SIG-M5 treated with dmso at 0.1 percent for 504 hours (cell line): ENCODE data around the gene AKR1C2.
"Not testable (repeated sequence)": the region's sequence is repeated elsewhere in the genome, so short reads cannot be mapped to it uniquely, and the experiment has no call there.

Experiments
- DNase-seq: peaks from one replicate; lab custom pipeline; 2025; ENCODE audit not compliant: unreplicated experiment; lab: John Stamatoyannopoulos, UW

The AKR1C2 gene

DNA sequence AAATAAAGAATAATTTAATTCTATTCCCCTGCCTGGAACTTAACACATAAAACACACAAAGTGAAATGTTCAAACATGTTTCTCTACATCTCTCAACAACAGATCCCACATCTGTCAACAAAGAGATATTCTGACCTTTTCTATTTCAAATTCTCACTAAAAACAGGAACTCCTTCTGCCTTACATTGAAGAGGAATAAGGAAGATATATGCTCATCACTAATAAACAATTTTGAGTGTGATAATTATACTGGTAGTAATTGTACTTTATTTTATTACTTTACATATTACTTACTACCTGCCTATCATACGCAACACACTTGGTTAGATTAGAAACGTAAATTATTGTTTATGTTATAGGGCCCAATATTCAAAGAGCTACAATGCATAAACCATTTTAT, 13.4 kb downstream of the AKR1C2 start:
- no peak for DNase-seq

DNA sequence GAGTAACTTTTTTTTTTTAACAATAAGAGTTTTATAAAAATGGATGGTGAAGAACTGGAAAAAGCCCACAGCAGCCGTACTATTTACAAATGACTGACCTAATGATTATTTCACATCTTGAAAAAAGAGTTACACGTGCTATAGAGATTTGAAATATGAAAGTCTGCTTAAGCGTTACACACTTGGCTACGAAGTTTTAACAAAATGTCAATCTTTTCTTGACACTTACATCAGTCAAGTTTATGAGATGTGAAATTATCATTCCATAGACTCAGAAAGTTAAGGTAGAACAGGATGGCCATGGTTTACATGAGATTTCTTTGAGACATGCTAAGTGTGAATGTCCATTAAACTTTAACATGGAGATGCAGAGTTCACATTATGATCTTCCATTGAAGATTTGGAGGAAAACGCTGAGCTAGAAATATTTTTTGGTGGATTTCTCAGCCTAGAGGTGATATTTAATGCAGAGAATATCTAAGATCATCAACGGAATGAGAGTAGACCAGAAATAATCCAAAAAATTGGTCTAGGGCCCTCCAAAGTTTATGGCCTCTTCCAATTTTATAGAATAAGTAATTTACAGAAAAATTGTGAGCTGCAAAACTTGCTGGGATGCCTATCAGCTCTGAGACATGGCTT, 15.5 kb downstream of the AKR1C2 start:
- DNase-seq = not testable (repeated sequence)

DNA sequence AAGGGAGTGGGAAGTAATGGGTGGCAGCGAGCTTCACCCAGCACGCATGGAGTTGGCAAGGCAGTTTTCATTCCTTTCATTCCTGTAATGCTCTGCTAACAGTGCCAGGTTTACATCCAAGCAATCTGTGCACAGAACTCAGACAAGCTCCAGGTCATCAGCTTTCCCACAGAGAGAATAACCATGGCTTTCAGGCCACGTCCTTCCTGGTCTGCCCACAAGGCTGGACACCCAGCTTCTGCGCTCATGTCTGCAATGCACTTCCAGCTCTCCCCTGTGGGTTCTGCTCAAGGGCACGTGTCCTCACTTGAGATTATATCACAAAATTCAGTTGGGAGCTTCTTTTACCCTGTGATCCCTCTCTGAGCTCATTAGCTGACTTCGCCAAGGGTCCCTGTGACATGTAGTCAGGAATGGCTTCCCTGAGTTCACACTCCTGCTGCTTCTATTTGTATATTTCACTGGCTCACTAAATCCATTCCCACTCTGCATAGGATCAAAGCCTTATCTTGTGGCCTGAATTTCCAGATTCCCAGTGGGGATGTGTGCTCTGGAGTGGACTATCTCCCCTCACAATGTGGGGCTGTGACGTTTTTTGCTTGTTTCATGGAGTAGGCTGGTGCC, 18.6 kb downstream of the AKR1C2 start:
- DNase-seq = no peak

DNA sequence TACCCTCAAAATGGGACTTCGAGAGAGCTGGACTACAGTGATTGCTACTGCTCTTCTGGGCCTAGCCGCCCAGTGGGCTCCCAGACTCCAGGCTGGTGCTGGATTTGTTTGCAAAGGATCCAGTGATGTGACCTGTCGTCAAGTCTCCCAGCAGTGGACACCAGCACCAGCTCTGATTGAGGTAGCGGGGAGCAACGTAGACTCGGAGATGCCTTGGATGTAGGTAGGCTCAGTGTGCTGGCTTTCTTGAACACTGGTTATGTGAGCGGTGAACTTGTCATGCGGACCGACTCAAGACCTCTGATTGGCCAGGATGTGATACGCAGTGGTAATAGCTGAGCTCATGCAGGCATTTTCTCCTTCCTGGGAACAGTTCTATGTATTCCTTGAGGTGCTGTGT, 19.4 kb downstream of the AKR1C2 start:
- DNase-seq = no peak

DNA sequence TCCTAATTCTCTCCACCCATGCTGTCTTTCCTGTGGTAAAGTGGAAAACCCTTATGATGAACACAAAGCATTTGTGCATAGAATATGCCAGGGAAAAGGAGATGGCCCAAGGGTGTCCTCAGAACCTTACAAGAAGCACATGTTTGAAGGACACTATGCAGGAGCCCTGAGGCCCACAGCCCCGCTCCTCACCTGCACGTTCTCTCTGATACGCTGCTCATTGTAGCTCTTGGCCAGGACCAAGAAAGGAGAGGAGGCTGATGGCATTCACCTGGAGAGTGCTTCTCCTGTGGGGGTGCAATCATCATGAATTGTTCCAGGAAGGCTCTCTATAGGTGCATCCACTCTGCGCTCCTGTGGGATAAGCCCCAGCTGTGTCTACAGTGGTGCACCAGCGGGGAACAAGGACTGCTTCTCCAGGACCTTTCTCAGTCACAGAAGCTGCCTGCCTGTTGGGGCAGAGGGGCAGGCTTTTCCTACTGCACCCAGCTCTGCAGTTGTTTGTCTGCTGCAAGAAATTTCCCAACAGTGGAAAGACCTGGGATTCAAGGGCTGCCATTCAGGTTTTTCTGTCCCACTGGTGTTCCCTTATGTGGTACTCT, 19.9 kb downstream of the AKR1C2 start:
- no peak for DNase-seq

DNA sequence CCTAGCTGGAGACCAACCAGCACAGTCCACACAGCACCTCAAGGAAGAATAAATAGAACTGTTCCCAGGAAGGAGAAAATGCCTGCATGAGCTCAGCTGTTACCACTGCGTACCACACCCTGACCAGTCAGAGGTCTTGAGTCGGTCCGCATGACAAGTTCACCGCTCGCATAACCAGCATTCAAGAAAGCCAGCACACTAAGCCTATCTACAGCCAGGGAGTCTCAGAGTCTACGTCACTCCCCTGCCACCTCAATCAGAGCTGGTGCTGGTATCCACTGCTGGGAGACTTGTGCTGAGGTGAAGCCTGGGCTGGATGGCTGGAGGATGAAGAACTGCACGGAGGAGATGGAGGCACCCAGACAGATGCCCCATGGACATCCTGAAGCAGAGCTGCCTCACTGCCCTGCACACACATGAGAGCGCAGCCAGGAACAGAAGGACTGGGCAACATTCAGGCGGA, 20.9 kb downstream of the AKR1C2 start:
- no peak for DNase-seq

DNA sequence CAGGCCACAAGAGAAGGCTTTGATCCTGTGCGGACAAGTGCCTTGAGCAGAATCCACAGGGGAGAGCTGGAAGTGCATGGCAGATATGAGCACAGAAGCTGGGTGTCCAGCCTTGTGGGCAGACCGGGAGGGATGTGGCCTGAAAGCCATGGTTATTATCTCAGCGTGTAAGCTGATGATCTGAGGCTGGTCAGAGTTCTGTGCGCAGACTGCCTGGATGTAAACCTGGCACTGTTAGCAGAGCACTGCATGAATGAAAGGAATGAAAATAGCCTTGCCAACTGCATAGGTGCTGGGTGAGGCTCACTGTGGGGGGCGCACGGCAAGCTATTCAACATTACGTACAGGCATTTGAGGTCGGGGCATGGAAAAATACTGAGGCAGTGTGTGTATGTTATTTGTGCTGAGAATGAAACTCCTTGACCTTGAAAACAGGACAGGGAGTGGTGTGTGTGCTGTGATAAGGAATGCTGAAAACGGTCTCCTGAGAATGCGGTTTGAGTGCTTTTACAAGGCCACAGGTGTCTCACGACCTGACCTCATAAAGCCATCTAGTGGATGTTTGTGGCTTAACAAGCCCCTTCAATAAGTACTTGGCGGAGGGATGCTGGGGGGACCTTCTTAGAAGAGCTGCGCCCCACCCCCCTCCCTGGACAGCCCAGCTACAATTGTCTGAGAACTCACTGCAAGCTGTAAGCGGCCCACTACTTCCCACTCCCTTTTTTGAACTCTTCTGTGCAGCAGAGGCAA, 21.8 kb downstream of the AKR1C2 start:
- no peak for DNase-seq

DNA sequence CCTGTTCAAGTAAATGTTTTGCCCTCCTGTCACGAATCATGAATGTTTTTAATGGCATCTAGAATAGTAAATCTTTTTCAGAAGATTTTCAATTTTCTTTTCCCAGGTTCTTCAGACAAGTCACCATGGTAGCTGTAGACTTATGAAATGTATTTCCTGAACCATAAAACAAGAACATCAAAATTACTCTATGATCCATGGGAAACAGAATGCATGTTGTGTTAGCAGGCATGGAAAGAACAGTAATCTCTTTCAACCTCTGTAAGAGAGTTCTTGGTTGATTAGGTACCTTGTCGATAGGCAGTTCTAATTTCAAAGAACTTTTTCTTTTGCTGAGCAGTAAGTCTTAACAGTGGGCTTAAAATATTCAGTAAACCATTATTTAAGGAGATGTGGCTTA, 22.9 kb downstream of the AKR1C2 start:
- DNase-seq = no peak

DNA sequence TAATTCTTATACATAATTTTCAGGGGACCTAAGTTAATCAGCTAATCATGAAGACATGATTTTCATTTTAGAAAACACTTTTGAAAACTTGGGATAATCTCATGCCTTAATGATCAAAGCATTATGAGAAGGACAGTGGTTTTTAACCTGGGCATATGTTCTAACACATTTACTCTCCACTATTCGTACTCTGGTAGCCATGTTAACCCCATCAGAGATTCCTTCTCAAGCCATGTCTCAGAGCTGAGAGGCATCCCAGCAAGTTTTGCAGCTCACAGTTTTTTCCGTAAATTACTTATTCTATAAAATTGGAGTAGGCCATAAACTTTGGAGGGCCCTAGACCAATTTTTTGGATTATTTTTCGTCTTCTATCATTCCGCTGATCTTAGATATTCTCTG, 24.8 kb downstream of the AKR1C2 start:
- DNase-seq = no peak

DNA sequence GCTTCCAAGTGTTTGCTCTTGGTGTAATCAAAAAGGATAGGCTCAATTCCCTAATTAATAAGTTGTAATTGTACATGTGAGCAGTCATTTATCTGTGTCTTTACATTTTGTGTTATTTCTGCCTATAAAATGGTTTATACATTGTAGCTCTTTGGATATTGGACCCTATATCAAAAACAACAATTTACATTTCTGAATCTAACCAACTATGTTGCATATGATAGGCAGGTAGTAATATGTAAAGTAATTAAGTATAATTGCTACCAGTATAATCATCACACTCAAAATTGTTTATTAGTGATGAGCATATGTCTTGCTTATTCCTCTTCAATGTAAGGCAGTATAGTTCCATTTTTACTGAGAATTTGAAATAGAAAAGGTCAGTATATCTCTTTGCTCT, 26.6 kb downstream of the AKR1C2 start:
- DNase-seq = no peak

DNA sequence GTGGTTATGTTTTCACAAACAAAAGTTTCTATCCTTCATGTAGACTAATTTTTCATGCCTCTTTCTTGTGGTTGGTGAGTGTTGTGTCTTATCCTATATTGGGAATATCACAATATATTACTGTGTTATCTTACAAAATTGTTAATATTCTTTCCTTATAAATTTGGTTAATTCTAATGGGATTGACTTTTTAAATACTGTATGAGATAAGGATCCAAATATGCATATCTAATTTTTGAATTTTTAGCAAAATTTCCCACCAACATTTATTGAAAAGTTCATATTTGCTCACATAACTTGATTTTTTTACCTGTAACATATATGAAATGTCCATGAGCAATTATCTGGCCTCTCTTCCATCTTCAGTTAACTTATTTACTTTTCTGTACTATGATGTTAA, 29.3 kb downstream of the AKR1C2 start:
- not testable (repeated sequence) for DNase-seq

DNA sequence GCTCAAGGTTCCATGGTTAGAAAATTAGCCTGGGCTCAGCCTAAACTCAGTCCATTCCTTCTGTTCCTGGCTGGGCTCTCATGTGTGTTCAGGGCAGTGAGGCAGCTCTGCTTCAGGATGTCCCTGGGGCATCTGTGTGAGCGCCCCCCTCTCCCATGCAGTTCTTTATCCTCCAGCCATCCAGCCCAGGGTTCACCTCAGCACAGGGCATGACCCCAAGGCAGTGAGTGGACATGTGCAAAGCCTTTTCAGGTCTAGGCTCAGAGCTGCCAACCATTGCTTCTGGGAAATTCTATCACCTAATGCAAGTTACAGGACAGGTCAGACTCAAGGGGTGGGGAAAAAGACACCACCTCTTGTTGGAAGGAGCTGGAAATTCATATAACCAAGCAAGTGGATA, 30.4 kb downstream of the AKR1C2 start:
- DNase-seq = not testable (repeated sequence)

DNA sequence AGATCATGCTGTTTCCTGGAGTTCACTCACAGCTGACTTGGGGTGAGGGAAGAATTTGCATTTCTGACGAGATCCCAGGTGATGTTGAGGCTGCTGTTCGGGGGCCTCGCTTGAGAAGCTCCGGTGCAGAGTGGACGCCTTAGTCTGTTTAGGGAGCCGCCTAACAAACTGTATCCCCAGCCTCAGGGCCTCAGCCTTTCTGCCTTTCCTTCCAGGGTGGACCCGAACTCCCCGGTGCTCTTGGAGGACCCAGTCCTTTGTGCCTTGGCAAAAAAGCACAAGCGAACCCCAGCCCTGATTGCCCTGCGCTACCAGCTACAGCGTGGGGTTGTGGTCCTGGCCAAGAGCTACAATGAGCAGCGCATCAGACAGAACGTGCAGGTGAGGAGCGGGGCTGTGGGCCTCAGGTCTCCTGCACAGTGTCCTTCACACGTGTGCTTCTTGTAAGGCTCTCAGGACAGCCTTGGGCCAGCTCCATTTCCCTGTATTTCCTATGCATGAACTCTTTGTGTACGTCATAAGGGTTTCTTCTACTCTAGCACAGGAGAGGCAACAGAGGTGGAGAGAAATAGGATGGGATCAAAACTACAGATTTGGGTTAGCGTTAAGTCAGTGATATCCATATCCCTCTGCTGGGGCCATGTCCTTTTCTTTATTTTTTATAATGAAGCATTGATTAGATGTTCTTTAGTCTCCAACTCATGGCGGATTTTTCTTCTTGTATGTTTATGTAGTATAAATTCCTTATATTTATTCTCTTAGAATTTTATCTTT, 31.1 kb downstream of the AKR1C2 start:
- not testable (repeated sequence) for DNase-seq

DNA sequence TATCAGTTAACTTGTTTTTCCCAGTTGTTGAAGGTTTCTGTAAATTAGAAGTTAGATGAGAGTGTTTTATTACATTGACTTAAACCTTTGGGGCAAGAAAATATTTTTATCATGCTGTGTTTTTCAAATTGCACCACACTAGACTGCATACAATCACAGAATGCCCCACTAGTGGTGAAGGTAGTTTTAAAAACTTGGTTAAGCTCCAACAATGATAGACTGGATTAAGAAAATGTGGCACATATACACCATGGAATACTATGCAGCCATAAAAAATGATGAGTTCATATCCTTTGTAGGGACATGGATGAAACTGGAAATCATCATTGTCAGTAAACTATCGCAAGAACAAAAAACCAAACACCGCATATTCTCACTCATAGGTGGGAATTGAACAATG, 33.3 kb downstream of the AKR1C2 start:
- not testable (repeated sequence) for DNase-seq

DNA sequence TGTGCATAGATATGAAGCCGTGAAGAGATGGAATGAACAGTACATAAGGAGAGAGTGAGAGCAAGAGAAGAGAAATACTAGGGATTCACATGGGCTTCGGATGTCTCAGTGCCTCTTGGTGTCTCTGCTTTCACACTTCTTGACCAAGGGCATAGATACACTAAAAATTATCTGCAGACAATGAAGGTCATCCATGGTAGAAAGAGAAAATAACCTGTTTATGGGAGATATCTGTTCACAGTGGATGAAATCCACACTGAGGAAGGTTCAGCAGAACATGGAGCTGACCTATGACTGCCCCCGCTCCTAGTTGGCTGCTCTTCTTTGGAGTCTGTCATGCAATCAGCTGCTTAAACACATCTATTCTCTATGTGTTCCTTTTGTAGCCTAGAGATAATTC, 34.4 kb downstream of the AKR1C2 start:
- DNase-seq = not testable (repeated sequence)

DNA sequence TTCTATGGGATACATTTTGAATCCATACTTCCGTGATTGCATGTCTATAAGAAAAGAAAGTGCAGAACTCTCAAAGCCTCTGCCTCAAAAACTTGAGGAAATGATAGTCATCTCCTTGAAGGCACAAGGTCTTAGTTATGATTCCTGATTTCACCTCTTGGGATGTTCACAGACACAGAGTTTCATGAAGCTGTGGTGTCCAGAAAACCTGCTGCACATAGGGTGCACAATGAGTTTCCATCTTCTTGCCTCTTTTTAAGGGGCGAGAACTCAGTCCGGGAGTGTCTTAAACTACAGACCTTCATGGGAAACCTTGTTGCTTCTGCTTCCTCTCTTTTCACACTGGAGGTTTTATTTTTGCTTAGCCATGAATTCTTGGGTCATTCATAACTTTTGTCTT, 36.5 kb downstream of the AKR1C2 start:
- DNase-seq = not testable (repeated sequence)

DNA sequence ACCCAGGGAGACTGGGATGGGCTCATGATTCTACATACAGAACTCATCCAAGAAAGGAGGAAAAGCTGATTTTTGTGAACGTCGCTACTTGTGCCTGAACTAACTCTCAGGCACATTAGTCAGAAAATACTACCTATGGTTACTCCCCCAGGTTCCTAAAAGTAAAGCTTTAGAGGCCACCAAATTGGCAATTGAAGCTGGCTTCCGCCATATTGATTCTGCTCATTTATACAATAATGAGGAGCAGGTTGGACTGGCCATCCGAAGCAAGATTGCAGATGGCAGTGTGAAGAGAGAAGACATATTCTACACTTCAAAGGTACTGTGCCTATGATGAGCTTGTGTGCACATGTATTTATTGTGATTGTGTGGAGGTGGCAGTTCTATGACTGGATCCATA, 37.9 kb downstream of the AKR1C2 start:
- not testable (repeated sequence) for DNase-seq

DNA sequence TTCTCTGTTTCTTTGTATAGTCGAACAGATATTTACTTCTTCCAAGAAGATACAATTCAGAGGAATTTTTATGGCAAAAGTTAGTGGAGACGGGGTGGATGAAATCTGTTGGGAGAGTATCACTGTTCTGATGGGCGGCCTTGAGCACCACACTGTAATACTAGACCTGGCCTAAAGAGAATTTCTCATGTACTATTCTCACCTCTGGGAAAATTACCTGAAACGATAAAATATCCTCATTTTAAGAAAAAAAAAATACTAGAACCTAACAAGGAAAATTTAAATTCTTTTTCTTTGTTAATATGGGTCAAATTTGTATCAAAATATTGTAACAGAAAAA, 39.9 kb downstream of the AKR1C2 start:
- not testable (repeated sequence) for DNase-seq

DNA sequence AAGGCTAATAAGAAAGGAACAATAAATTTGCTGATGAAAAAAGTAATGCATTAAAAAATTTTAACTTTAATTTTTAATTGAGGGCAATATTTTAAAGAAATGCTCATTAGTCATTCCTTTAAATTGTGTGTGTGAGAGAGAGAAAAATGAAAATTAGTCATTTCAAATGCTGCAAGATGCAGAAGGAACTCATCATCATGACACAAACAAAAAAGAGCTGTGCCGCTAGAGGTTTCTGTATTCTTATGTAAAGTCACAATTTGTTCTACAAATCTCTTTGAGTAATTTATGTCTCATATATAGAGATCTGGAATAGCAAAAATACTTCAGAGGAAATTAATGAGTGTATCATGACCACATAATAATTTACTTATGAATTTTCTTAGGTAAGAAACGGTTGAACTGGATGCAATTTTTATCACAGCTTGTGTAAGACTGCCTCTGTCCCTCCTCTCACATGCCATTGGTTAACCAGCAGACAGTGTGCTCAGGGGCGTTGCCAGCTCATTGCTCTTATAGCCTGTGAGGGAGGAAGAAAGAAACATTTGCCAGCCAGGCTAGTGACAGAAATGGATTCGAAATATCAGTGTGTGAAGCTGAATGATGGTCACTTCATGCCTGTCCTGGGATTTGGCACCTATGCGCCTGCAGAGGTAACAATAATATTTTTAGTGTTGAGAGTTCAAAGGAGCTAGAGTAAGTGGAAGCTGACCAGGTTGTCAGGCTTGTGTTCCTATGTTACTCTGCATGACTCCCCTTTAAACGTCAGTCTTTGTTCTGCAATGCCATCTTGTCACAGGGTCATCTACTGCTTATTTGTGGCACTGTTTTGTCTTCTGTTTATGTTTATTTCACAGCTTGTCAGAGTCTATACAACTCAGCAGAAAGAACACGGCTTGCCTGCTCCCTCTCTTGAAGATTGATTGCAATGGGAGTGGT, 40.5 kb downstream of the AKR1C2 start, which contains the start of gene AKR1C1:
AKR1C1 (plus strand) TSS at position 540 of the 939 bp plus-strand sequence; CDS start at position 570, 30 bp downstream.
- DNase-seq = not testable (repeated sequence)

DNA sequence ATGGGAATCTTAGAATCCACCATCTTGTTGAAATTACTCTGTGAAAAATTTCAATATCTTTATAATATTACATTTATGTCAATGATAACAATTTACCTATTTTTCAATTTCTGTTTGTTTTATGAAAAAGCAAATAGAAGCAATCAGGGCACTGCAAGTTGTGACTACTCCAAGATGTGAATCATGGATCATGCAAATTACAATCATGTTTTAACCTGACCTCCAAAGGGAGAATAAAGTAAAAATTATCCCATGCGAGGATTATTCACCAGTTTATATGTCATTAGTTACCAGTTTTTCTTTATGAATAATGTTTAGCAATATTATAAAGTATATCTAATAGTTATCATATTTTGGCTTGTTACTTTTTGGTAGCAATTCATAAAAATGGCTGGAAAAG, 41.3 kb downstream of the AKR1C2 start:
- DNase-seq = not testable (repeated sequence)
